Measurements from ENCODE around the gene APOLD1. TPM values are rescaled to one million over a fixed set of nuclear protein-coding genes. Genes with fewer than 3 reads are reported as not detected.
A peak's percentile ranks its signal among the peaks of the same experiment; 100 is the strongest.
"Not testable (repeated sequence)": the region's sequence is repeated elsewhere in the genome, so short reads cannot be mapped to it uniquely, and the experiment has no call there.

Gene APOLD1
- polyA plus RNA-seq, 1 donor = 12.1 TPM

- DNase-seq = no peak
Measured at GRCh38 chr12:12784116-12784515, 1.3 kb upstream of the APOLD1 start.

- DNase-seq = no peak
Measured at GRCh38 chr12:12786351-12786705, 869 bp downstream of the APOLD1 start.

- DNase-seq = peak; percentile 75
Measured at GRCh38 chr12:12786706-12787601, 1.5 kb downstream of the APOLD1 start.

DNA sequence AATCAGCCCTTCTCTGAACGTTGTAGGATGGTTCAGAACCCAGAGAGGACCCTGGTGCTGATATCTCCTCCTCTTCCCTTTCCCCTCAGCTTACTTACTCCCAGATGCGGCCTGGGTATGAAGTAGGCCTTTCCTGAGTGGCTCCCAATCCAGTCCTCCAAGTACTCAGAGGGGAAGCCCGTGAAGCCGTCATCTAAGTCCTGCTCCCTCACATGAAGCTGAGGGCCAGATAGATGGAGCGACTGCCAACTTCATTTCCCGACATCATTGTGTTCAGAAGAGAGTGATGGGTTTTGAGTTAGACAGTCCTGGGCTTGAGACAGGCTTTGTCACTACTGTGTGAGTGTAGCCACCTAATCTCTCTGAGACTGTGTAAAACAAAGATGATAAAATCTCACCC, 2.7 kb downstream of the APOLD1 start:
- no peak for DNase-seq

DNA sequence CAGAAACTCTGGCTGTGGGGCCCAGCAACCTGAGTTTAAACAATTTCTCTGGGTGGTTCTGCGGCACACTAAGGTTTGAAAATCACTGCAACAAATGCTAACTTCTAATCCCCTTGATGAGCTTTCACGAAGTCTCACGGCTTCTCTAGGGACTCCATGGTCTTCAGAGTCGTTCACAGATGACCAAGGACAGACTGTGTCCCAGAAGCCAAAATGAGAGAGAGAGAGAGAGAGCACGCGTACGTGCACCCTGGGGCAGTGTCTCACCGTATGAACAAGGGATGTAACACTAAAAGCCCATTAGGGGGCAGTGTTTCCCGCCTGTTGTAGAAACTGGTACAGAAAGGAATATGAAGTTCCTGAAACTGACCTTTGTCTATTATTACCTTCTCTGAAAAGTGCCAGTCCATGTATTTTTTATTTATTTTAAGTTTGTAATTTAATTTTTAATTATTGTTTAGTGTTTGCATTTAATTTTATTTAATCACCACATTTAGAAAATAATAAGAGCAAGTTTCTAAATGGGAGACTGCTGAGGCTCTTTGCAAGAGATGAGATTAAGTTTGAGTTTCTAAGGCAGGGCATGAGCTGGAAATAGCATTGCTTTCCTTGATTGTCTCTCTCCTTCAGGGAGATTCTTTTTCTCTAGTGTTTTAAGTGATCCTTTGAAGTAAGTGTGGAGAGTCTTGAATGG, 3.4 kb downstream of the APOLD1 start:
- peak; percentile 85 for DNase-seq

DNA sequence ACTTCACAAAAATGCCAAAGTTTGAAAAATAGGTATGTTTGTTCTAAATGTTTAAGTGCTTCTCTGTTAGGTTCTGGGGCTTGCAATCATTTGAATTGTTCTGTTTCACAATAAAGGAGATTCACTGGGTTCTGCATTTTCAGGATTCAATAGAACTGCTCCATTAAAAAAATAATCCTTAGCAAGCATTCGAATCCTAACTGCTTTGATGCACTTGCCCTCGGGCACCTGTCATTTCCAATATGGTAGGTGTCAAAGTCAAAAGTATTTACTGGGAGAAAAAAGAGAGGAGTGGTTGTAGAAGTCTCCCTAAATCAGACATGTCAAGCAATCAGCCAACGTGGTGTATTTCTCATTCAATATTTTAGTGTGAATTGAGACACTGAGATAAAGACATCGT, 5.5 kb downstream of the APOLD1 start:
- no peak for DNase-seq

DNA sequence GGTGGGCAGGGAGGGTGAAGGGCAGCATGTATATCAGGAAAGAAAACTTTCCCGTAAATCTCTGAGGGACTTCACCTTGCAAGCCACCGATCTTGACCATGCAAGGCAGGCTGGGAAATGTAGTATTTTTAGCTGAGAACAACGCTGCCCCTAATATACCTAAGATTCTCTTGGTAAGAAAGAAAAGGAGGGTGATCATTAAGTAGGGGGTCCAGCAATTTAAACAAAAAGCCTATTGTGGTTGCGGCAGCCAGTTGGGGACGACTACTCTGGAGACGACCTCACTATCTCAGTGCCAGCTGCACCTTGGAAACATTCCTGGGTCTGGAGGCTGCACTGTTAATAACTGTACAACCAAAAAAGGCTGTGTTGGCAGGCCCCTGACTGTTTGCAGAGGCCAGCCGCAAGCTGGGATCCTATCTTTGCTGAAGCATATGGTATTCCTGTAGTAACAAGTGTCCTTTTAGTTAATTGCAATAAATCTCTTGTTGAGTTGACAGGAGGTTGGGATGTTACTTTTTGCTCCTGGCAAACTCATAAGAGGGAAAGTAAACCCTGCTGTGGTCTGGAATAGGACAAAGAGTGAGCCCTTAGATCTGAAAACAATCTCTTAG, 6.4 kb downstream of the APOLD1 start:
- no peak for DNase-seq

- no peak for DNase-seq
Measured at GRCh38 chr12:12792421-12792820, 7.0 kb downstream of the APOLD1 start.

GRCh38 chr12:12794686-12795085, 9.2 kb downstream of the APOLD1 start:
- no peak for DNase-seq

DNA sequence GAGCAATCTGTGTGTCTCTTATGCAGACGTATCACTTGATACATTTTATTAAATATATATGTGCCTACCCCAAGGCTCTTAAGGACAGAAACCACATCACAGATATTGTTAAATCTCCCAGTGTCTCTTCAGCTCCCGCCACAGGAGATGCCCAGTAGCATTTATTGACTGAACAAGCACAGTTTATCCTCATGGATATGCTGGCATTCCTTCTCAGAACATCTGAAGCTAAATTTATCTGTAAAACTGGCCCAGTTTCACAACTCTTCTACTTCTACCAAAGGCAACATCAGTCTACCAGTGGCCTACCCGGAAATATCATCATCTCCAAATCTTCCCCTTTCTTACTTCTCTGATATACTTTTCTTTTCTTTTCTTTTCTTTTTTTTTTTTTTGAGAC, 10.7 kb downstream of the APOLD1 start:
- DNase-seq = no peak

DNA sequence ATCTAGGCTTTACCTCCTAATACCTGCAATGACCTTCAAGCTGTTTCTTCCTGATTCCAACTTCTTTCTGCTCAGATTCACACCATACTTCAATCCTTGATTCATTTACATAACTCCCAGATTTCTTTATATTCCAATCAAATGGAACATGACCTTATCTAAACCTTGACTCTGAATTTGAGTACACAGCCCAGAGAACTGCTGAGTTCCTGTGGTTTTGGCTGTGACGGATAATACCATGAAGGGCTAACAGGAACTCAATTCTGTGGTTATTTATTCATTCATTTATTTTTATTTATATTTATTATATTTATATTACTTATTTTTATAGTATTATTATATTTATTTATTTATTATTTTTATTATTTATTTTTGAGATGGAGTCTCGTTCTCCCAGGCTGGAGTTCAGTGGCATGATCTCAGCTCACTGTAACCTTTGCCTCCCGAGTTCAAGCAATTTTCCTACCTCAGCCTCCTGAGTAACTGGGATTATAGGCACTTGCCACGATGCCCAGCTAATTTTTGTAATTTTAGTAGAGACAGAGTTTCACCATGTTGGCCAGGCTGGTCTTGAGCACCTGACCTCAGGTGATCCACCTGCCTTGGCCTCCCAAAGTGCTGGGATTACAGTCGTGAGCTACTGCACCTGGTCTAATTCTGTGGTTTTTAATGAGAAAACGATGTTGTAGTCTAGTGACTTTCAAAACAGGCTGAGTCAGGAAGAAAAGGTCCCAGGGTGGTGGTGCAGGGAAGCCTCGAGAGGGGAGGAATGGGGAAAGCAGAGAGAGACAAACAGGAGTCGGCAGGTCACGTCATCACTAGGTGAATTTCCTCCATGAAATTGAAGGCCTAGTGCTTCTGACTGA, 11.7 kb downstream of the APOLD1 start:
- DNase-seq = no peak

DNA sequence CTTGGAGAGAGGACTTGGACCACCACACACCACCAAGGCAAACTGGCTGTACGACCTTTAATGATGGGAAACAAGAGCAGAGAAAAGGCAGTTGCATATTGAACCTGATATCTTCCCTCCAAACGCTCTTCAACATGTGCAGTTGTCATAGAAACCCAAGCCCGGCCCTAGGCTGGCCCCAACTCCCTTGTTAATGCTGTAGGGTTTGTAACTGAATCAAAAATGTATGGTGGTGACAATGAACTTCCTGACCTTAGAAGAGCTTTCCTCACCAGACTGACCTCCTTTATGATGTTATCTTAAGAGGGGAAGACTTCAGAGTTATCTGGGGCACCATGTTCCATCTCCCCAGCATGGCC, 12.3 kb downstream of the APOLD1 start:
- DNase-seq = no peak

GRCh38 chr12:12798480-12798879, 13.0 kb downstream of the APOLD1 start:
- DNase-seq = no peak

GRCh38 chr12:12799163-12799920, 13.9 kb downstream of the APOLD1 start:
- DNase-seq = no peak

- DNase-seq = no peak
Measured at GRCh38 chr12:12800406-12801180, 15.1 kb downstream of the APOLD1 start.

- not testable (repeated sequence) for DNase-seq
Measured at GRCh38 chr12:12801656-12802055, 16.2 kb downstream of the APOLD1 start.

DNA sequence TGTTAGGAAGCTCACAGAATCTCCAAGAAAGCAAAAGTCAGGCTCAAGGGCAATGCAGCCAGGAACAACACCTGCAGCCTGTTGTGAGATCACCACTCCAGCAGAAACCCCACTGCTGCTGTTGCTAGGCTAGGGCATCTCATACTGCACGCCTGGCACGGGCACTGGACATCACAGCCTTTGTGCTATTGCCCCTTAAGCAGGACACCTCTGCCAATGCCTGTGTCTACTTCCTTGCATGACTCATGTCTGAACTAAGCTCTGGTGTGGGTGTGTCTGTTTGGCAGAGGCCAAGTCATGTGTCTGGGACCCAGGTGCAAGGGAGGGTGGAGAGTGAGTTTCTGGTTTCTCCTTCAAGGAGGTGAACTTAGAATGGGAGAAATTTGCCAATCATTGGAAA, 17.7 kb downstream of the APOLD1 start:
- no peak for DNase-seq

DNA sequence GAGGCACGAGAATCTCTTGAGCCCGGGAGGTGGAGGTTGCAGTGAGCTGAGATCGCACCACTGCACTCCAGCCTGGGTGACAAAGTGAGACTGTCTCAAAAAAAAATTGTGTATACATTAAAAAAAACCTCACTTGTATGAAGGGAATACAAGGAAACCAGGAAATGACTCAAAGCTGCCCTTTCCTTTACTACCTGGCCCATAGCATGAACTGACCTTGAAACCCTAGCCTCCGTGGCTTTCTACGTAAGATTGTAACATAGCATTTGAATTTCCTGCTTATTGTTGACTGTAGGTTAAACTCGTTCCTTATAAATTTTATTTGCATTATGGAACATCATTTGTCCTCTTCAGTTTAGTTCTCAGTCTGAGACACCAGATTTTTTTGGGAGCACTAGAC, 18.6 kb downstream of the APOLD1 start:
- no peak for DNase-seq

- DNase-seq = no peak
Measured at GRCh38 chr12:12804432-12804886, 19.0 kb downstream of the APOLD1 start.

GRCh38 chr12:12806784-12807516, 21.5 kb downstream of the APOLD1 start:
- DNase-seq = no peak
